NCI-H2107 treated with DMSO at 0.1 percent for 48 hours (cell line): ENCODE measurements around the gene GTF2A2.
"Not testable (repeated sequence)": the region's sequence is repeated elsewhere in the genome, so short reads cannot be mapped to it uniquely, and the experiment has no call there.

ENCODE experiments used
- DNase-seq: peaks from one replicate; lab custom pipeline; 2025; ENCODE audit not compliant: unreplicated experiment; lab: John Stamatoyannopoulos, UW

GTF2A2 gene, protein sequence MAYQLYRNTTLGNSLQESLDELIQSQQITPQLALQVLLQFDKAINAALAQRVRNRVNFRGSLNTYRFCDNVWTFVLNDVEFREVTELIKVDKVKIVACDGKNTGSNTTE

DNA sequence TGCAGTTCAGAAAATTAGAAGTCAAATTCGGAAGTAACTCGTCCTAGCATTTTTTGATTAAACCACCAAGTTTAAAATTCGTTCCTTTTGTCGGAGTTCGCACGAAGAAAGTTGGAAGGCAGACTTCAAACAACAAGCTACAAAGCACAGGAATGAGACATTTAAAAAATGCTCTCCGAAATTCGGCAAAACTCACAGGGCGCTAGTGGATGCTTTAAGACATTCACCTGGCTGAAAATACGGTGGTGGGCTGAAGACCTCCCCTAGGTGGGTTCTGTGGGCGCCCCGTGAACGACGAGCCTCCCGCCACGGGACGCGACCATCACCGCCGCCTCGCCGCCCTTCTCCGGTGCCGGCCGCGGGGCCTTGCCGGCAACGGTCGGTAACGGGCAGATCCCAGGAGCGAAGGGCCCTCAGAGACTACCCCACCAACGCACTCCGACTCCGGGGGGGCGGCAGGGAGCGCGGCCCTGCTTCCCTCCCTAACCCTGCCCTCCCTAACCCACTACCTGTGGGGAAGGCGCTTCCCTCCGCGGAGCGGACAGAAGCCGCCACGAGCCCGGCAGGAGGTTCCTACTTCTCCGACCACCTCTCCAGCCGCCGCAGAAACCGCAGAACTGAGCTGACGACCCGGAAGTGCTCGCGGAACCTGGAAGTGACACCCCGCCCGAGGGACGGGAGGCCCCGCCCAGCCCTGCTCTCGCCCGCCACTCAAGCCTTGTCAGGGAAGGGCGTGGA is at the start of gene GTF2A2:
Gene GTF2A2 (minus strand): TSS at position 619 of the 738 bp plus-strand sequence. CDS start 5,238 bp downstream, outside the sequence.
- DNase-seq: peak; percentile 62

DNA sequence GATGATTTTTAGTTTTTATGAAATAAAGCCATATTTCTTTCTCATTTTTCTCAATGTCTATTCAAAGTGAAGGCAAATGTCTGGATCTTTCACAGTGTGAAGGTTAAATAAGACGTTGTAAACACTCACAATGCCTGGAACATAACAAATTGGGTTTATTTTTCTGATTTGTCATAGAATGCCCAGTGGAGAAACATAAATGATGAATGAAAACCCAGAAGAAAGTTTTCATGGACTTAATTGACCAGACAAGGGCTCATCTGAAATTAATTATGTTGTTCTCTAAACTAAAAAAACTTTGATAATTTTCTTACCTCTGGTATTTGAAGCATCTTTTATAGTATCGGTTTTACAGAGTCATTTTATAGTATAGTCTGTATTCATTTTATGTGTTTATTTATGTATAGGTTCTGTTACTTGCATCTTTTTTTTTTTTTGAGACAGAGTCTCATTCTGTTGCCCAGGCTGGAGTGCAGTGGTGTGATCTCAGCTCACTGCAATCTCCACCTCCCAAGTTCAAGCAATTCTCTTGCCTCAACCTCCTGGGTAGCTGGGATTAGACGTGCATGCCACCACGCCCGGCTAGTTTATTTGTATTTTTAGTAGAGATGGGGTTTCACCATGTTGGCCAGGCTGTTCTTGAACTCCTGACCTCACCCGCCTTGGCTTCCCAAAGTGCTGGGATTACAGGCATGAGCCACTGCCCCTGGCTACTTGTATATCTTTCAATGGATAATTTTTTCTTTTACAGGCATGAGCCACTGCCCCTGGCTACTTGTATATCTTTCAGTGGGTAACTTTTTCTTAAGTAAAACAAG is 46.9 kb upstream of the GTF2A2 start:
- DNase-seq: no peak

DNA sequence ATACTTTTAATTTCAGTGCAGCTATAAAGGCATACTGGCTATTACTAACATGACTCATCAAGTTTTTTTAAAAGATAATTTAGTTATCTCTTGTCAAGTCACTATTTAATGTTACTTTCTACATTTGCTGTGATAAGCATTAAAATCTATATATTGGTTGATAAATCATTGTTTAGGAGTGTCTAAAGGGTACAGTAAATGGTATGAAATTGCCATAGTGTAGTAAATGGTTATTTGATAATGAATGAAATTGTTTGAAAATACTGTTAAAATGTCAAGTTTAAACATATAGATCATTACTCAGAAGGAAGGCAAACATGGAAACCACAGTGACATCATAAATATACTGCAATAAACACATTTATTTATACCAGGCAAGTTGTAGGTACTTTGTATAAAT is 45.0 kb upstream of the GTF2A2 start:
- DNase-seq: no peak

DNA sequence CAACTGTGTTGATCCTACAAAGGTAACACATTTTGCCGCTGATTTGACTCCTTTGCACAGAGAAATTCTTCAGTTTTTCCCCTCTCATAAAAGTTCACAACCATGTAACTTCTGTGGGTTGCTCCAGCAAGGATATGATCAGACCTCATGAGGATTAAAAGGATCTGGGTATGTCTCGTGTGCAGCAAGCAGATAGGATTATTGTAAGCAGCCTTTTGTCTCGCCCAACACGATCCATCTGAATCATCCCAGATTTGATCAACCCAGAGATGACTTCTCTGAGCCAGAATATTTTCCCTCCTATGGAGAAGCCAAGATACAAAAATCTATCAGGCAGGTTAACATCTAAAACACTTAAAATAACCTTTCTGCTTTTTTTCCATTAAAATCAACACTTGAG is 44.6 kb upstream of the GTF2A2 start:
- DNase-seq: no peak

DNA sequence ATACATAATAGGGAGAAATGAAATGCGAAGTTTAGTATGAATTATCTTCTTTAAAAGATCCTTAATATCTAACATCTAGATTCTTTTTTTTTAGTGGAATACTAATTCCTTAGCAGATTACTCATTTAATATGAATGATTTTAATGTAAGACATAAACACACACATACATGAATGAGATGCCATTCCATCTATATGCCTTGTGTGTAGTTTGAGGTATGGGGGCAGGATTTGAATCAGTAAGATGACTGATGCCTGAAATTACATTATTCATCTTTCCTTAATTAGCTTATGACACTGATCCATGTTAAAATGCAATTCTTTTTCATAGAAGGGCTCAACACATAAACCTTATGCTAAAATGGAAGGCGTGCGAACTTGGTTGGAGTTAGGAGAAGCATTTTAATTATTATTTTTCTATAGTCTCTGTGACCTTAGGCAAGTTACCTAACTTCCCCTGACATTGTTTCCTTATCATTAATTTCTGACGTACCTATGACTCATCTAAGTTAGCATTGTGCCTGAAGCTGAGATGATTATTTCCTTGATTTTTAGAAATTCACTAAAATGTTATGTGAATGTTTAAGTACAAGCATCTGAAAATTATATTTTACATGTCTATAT is 42.6 kb upstream of the GTF2A2 start:
- DNase-seq: no peak

- DNase-seq: not testable (repeated sequence)
These were observed 40.8 kb upstream of the GTF2A2 start for GRCh38 chr15:59698065-59698464.

GRCh38 chr15:59696332-59696731 is 39.0 kb upstream of the GTF2A2 start:
- DNase-seq: no peak

DNA sequence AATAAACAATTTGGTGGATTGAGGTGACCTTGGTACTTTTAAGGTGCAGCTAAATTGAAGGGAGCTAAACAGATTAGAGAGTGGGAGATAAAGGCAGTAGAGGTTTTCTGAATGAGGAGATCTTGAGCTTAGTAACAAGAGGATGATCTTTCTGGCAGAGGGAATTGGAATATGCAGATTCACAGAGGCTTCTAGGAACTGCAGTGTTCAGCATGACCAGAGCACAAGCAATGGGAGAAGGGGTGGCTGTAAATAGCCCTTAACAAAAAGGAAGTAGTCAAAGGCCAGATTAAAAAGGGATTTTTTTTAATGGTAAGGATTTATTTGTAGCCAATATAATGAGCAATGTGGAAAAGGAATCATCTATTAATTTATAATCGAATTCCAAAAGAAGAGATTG is 37.5 kb upstream of the GTF2A2 start:
- DNase-seq: no peak

GRCh38 chr15:59691194-59691805 is 34.0 kb upstream of the GTF2A2 start:
- peak; percentile 7 for DNase-seq

GRCh38 chr15:59689626-59690236 is 32.4 kb upstream of the GTF2A2 start:
- DNase-seq: peak; percentile 30

GRCh38 chr15:59688782-59689625 is 31.7 kb upstream of the GTF2A2 start, which contains the start of gene BNIP2:
Gene BNIP2, minus strand, starts transcription at chr15:59689320. Its CDS starts 6,863 bp downstream, at chr15:59682457.
- peak; percentile 80 for DNase-seq

GRCh38 chr15:59688423-59688781 is 31.1 kb upstream of the GTF2A2 start:
- DNase-seq: no peak

DNA sequence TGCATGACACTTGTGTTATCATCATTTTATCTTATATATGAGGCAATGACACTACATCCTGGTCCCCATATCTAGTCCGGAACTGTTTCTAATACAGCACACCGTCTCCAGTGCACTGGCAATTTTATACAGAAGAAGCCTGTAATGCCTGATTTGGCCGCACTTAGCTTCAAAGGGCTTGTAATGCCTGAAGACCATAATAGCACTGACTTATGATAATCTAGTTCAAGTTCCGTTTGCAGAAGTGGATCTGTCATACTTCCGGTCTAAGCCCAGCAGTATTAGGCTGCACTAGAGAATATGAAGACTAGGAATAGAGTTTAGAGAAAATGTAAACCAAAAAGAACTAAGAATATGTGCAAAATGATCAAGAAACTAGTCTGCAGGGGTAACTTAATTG is 30.5 kb upstream of the GTF2A2 start:
- no peak for DNase-seq

GRCh38 chr15:59686389-59686788 is 29.1 kb upstream of the GTF2A2 start:
- DNase-seq: no peak

- DNase-seq: no peak
These were observed 28.5 kb upstream of the GTF2A2 start for GRCh38 chr15:59685737-59686297.

- DNase-seq: no peak
These were observed 23.6 kb upstream of the GTF2A2 start for GRCh38 chr15:59680870-59681269.

GRCh38 chr15:59680346-59680745 is 23.0 kb upstream of the GTF2A2 start:
- DNase-seq: no peak

- DNase-seq: no peak
These were observed 21.3 kb upstream of the GTF2A2 start for GRCh38 chr15:59678620-59679019.

- DNase-seq: no peak
These were observed 20.9 kb upstream of the GTF2A2 start for GRCh38 chr15:59678172-59678571.
